BLaER1 treated with 17β-estradiol and CSF1 and Interleukin-3, amounts not matched to agents 10 nM and 100 nM (cell line): ENCODE results near the gene CXXC1.
A peak's percentile ranks its signal among the peaks of the same experiment; 100 is the strongest.

ENCODE experiments used
- H3K27ac ChIP-seq, 11 experiments: shearing (Covaris generic); formaldehyde crosslinking; 2 replicates each; pipeline ENCODE4 v1.8.1; 2022
- H3K27me3 ChIP-seq, 11 experiments: shearing (Covaris generic); formaldehyde crosslinking; 2 replicates each; pipeline ENCODE4 v1.8.1; 2022
- H3K36me3 ChIP-seq, 11 experiments: shearing (Covaris generic); formaldehyde crosslinking; 2 replicates each; pipeline ENCODE4 v1.8.1; 2022
- H3K4me1 ChIP-seq, 10 experiments: shearing (Covaris generic); formaldehyde crosslinking; 2 replicates each; pipeline ENCODE4 v1.8.1; 2022
- H3K4me2 ChIP-seq, 11 experiments: shearing (Covaris generic); formaldehyde crosslinking; 2 replicates each; pipeline ENCODE4 v1.8.1; 2022
- H3K4me3 ChIP-seq, 10 experiments: shearing (Covaris generic); formaldehyde crosslinking; 2 replicates each; pipeline ENCODE4 v1.8.1; 2022
- H3K9ac ChIP-seq, 11 experiments: shearing (Covaris generic); formaldehyde crosslinking; 2 replicates each; pipeline ENCODE4 v1.8.1; 2022
- H3K9me3 ChIP-seq, 11 experiments: shearing (Covaris generic); formaldehyde crosslinking; replicated peaks in 1 of 11; 2 replicates each; pipeline ENCODE4 v1.8.1; 2022
- H4K20me1 ChIP-seq, 11 experiments: shearing (Covaris generic); formaldehyde crosslinking; 2 replicates each; pipeline ENCODE4 v1.8.1; 2022
- Cebpa-rat ChIP-seq, 11 experiments: shearing (Covaris generic); IDR thresholded peaks; 2 replicates each; pipeline ENCODE4 v1.8.1; 2022

CXXC1 gene

GRCh38 chr18:50274044-50274442, 13.4 kb downstream of the CXXC1 start:
- no peak for TF ChIP-seq Cebpa-rat (IDR thresholded peaks at IDR 0.05)
- Histone ChIP-seq H3K27ac (no peak overlapping the region), H3K9ac (no peak overlapping the region), H3K4me2 (no peak overlapping the region), H4K20me1 (peaks cover 5 to 64% (median 25%) of the 10 kb centered on the region in 11 experiments; a peak in 15 of 22 replicates), H3K4me3 (no peak overlapping the region), H3K9me3 (no peaks in the 10 kb centered on the region), H3K36me3 (peaks cover 95 to 100% (median 96%) of the 10 kb centered on the region in 11 experiments), H3K4me1 (peaks cover 3 to 6% (median 5%) of the 10 kb centered on the region in 10 experiments), H3K27me3 (no peaks in the 10 kb centered on the region)

GRCh38 chr18:50273203-50274043, 14.1 kb downstream of the CXXC1 start:
- H3K27me3 ChIP-seq: no peaks in the 10 kb centered on the region
- peaks cover 93 to 97% (median 95%) of the 10 kb centered on the region in 11 experiments for H3K36me3 ChIP-seq
- peaks cover 0 to 7% (median 4%) of the 10 kb centered on the region in 10 experiments; a peak in 16 of 20 replicates for H3K4me1 ChIP-seq
- peaks cover 5 to 63% (median 21%) of the 10 kb centered on the region in 11 experiments; a peak in 15 of 22 replicates for H4K20me1 ChIP-seq
- H3K9ac ChIP-seq: no peak overlapping the region
- H3K4me2 ChIP-seq: no peak overlapping the region
- no peak for TF ChIP-seq Cebpa-rat (IDR thresholded peaks at IDR 0.05)
- H3K4me3 ChIP-seq: no peak overlapping the region
- no peaks in the 10 kb centered on the region for H3K9me3 ChIP-seq
- no peak overlapping the region for H3K27ac ChIP-seq

GRCh38 chr18:50272568-50272967, 14.9 kb downstream of the CXXC1 start:
- Histone ChIP-seq H4K20me1 (peaks cover 5 to 65% (median 18%) of the 10 kb centered on the region in 11 experiments; a peak in 16 of 22 replicates), H3K27ac (no peak overlapping the region), H3K9ac (no peak overlapping the region), H3K9me3 (no peaks in the 10 kb centered on the region), H3K27me3 (no peaks in the 10 kb centered on the region), H3K4me3 (no peak overlapping the region), H3K4me2 (no peak overlapping the region), H3K36me3 (peaks cover 85 to 90% (median 88%) of the 10 kb centered on the region in 11 experiments), H3K4me1 (peaks cover 2 to 15% (median 12%) of the 10 kb centered on the region in 10 experiments)
- no peak for TF ChIP-seq Cebpa-rat (IDR thresholded peaks at IDR 0.05)

- Histone ChIP-seq H3K36me3 (peaks cover 43 to 53% (median 47%) of the 10 kb centered on the region in 11 experiments), H3K27ac (peak overlapping the region in 6 of 11 experiments; percentile 5 to 58 (median 23); a peak in 8 of 22 replicates), H4K20me1 (peaks cover 2 to 38% (median 12%) of the 10 kb centered on the region in 11 experiments; a peak in 13 of 22 replicates), H3K9ac (peak overlapping the region; percentile 24 to 73 (median 50); a peak in 18 of 22 replicates), H3K9me3 (no peaks in the 10 kb centered on the region), H3K27me3 (no peaks in the 10 kb centered on the region), H3K4me1 (peaks cover 19 to 35% (median 31%) of the 10 kb centered on the region in 10 experiments), H3K4me3 (peak overlapping the region; percentile 43 to 68 (median 53); a peak in 19 of 20 replicates), H3K4me2 (peak overlapping the region; percentile 76 to 96 (median 89))
- no peak for TF ChIP-seq Cebpa-rat (IDR thresholded peaks at IDR 0.05)
Measured at GRCh38 chr18:50268022-50268747, 19.3 kb downstream of the CXXC1 start.

GRCh38 chr18:50266248-50266704, 21.2 kb downstream of the CXXC1 start, which contains the start of gene CFAP53:
Gene CFAP53, minus strand, starts transcription at chr18:50266495. Its CDS starts 91 bp downstream, at chr18:50266404.
- H4K20me1 ChIP-seq: peaks cover 0 to 23% (median 6%) of the 10 kb centered on the region in 11 experiments; a peak in 12 of 22 replicates
- peaks cover 19 to 35% (median 31%) of the 10 kb centered on the region in 10 experiments for H3K4me1 ChIP-seq
- no peaks in the 10 kb centered on the region for H3K27me3 ChIP-seq
- no peaks in the 10 kb centered on the region for H3K9me3 ChIP-seq
- H3K27ac ChIP-seq: peak within 1 kb of the TSS in 10 of 11 experiments; percentile 39 to 78 (median 54); a peak in 17 of 22 replicates
- peak within 1 kb of the TSS; percentile 52 to 73 (median 66) for H3K4me3 ChIP-seq
- H3K4me2 ChIP-seq: peak within 1 kb of the TSS; percentile 76 to 96 (median 89)
- peaks cover 24 to 34% (median 28%) of the 10 kb centered on the region in 11 experiments for H3K36me3 ChIP-seq
- peak within 1 kb of the TSS; percentile 52 to 76 (median 66); a peak in 20 of 22 replicates for H3K9ac ChIP-seq
- no peak for TF ChIP-seq Cebpa-rat (IDR thresholded peaks at IDR 0.05)

GRCh38 chr18:50262977-50263376, 24.5 kb downstream of the CXXC1 start:
- TF ChIP-seq Cebpa-rat (IDR thresholded peaks at IDR 0.05): no peak
- no peak overlapping the region for H3K27ac ChIP-seq
- no peaks in the 10 kb centered on the region for H3K27me3 ChIP-seq
- H4K20me1 ChIP-seq: peaks cover 0 to 2% (median 0%) of the 10 kb centered on the region in 11 experiments; a peak in 3 of 22 replicates
- H3K36me3 ChIP-seq: peaks cover 0 to 7% (median 0%) of the 10 kb centered on the region in 11 experiments; a peak in 4 of 22 replicates
- peaks cover 0 to 6% (median 5%) of the 10 kb centered on the region in 11 experiments; a peak in 9 of 22 replicates for H3K9me3 ChIP-seq
- H3K4me3 ChIP-seq: no peak overlapping the region
- H3K4me1 ChIP-seq: peaks cover 18 to 25% (median 23%) of the 10 kb centered on the region in 10 experiments
- H3K4me2 ChIP-seq: no peak overlapping the region
- no peak overlapping the region for H3K9ac ChIP-seq

GRCh38 chr18:50250935-50251334, 36.6 kb downstream of the CXXC1 start:
- no peak overlapping the region for H3K4me2 ChIP-seq
- no peak overlapping the region for H3K9ac ChIP-seq
- H3K9me3 ChIP-seq: no peaks in the 10 kb centered on the region
- H3K4me1 ChIP-seq: no peaks in the 10 kb centered on the region
- H3K36me3 ChIP-seq: no peaks in the 10 kb centered on the region
- H3K4me3 ChIP-seq: no peak overlapping the region
- TF ChIP-seq Cebpa-rat (IDR thresholded peaks at IDR 0.05): no peak
- H3K27ac ChIP-seq: no peak overlapping the region
- H4K20me1 ChIP-seq: no peaks in the 10 kb centered on the region
- H3K27me3 ChIP-seq: no peaks in the 10 kb centered on the region

GRCh38 chr18:50249576-50249975, 37.9 kb downstream of the CXXC1 start:
- Histone ChIP-seq H3K4me2 (no peak overlapping the region), H3K9ac (no peak overlapping the region), H3K4me1 (no peaks in the 10 kb centered on the region), H3K4me3 (no peak overlapping the region), H3K9me3 (peaks cover 0 to 6% (median 3%) of the 10 kb centered on the region in 11 experiments; a peak in 16 of 22 replicates), H3K36me3 (no peaks in the 10 kb centered on the region), H3K27me3 (no peaks in the 10 kb centered on the region), H4K20me1 (no peaks in the 10 kb centered on the region), H3K27ac (no peak overlapping the region)
- TF ChIP-seq Cebpa-rat (IDR thresholded peaks at IDR 0.05): no peak
